Right kidney (tissue), 1 donor: ENCODE data around the gene CKS2.

Experiments
- DNase-seq: peaks from one replicate; pipeline ENCODE4 v3.0.0-alpha.2; 2016

Gene CKS2

GRCh38 chr9:89364666-89365531 lies 53.9 kb downstream of the CKS2 start:
- no peak for DNase-seq

GRCh38 chr9:89365532-89365912 lies 54.5 kb downstream of the CKS2 start:
- DNase-seq = no peak
